Panc1 (cell line): ENCODE data around the gene KRT8. TPM values are rescaled to one million over a fixed set of nuclear protein-coding genes. Genes with fewer than 3 reads are reported as not detected.

Experiments
- ATAC-seq: fragments of 200-7000 bp; cut with Tn5 transposase; 2 replicates; pipeline ENCODE4 v1.9.1; 2020; ENCODE audit warnings: mild to moderate bottlenecking, moderate library complexity
- BruUV-seq: library from RNA; stranded (reverse); fragments of 400-500 nt; replicated peaks from 2 replicates; lab custom pipeline; 2021; lab: Mats Ljungman, UMichigan
- CTCF ChIA-PET: fragments of 300-600 bp; sonication (Branson Sonifier 250); formaldehyde crosslinking; loops from one replicate; lab custom pipeline; 2022; ENCODE audit warnings: antibody characterized with exemption; lab: Charles Lee
- POLR2A ChIA-PET: fragments of 300-600 bp; sonication (Branson Sonifier 250); formaldehyde crosslinking; loops from one replicate; lab custom pipeline; 2022; ENCODE audit warnings: antibody characterized with exemption; lab: Charles Lee
- DNase-seq: peaks from one replicate; pipeline ENCODE4 v3.0.0-alpha.2; 2010; ENCODE audit warnings: low read depth, low spot score
- H3K27ac ChIP-seq: 2 replicates; pipeline ENCODE4 v1.5.1; 2011; ENCODE audit warnings: mild to moderate bottlenecking, low read length, inconsistent platforms
- H3K27me3 ChIP-seq: fragments of 200-500 bp; sonication (Bioruptor generic); 2 replicates; pipeline ENCODE4 v1.6.0; 2014; ENCODE audit warnings: low read length, inconsistent platforms; ENCODE audit not compliant: control insufficient read depth, insufficient read depth
- H3K36me3 ChIP-seq: fragments of 200-500 bp; sonication (Bioruptor generic); 2 replicates; pipeline ENCODE4 v1.5.1; 2014; ENCODE audit warnings: inconsistent platforms, mild to moderate bottlenecking, low read length, moderate library complexity; ENCODE audit not compliant: control insufficient read depth, insufficient read depth
- H3K4me1 ChIP-seq: 2 replicates; pipeline ENCODE4 v1.5.1; 2011; ENCODE audit warnings: inconsistent platforms, mild to moderate bottlenecking, low read length, moderate library complexity; ENCODE audit not compliant: control insufficient read depth, insufficient read depth
- H3K4me3 ChIP-seq, 2 experiments: 2 replicates each; pipeline ENCODE4 v1.5.1; 2011 to 2012; ENCODE audit warnings: low read depth in 2 of 2, low read length in 2 of 2, mild to moderate bottlenecking in 2 of 2, inconsistent platforms in 1 of 2, moderate library complexity in 1 of 2
- H3K9me3 ChIP-seq: fragments of 200-500 bp; sonication (Bioruptor generic); 2 replicates; pipeline ENCODE4 v1.5.1; 2014; ENCODE audit warnings: low read depth, mild to moderate bottlenecking, inconsistent platforms, low read length, moderate library complexity; ENCODE audit not compliant: control insufficient read depth, insufficient read depth
- POLR2AphosphoS5 ChIP-seq: IDR thresholded peaks from 2 replicates; pipeline ENCODE4 v1.6.1; 2012; ENCODE audit warnings: mild to moderate bottlenecking, low read depth, low read length, moderate library complexity
- SIN3A ChIP-seq: IDR thresholded peaks from 2 replicates; pipeline ENCODE4 v1.6.1; 2012; ENCODE audit warnings: low read depth, mild to moderate bottlenecking, low read length, moderate library complexity, borderline replicate concordance; ENCODE audit not compliant: insufficient read depth
- TCF7L2 ChIP-seq: IDR thresholded peaks from 2 replicates; pipeline ENCODE4 v1.6.1; 2011; ENCODE audit warnings: mild to moderate bottlenecking, low read depth, low read length, inconsistent platforms
- in situ Hi-C: cut with HindIII; loops from 2 replicates; pipeline ENCODE4 v1.10.0; 2016; ENCODE audit warnings: low sequenced_read_pairs, low pct_unique_long_range_greater_than_20kb
- intact Hi-C: fragments of 100-400 bp; cut with micrococcal nuclease; formaldehyde crosslinking; loops from one replicate; pipeline ENCODE4 v1.10.0; 2022; ENCODE audit not compliant: unreplicated experiment
- total RNA-seq: library from RNA; stranded (reverse); gene quantifications from one replicate; pipeline ENCODE4 v1.2.1, GENCODE V29; 2021; ENCODE audit not compliant: unreplicated experiment
- TF ChIP-seq, protein P1 (sequence below): fragments of 450-650 bp; IDR thresholded peaks from 2 replicates; pipeline ENCODE4 v1.5.1; 2017; ENCODE audit warnings: mild to moderate bottlenecking
- TF ChIP-seq, protein P2 (sequence below), 2 experiments: IDR thresholded peaks; 2 replicates each; pipeline ENCODE4 v1.6.1; 2011 to 2012; ENCODE audit warnings: low read depth in 2 of 2, control low read depth in 1 of 2, low read length in 1 of 2, mild to moderate bottlenecking in 1 of 2, moderate library complexity in 1 of 2; ENCODE audit not compliant: insufficient read depth in 1 of 2

The KRT8 gene
- total RNA-seq, 1 experiment from 2014 or later, result 6,125 TPM

DNA sequence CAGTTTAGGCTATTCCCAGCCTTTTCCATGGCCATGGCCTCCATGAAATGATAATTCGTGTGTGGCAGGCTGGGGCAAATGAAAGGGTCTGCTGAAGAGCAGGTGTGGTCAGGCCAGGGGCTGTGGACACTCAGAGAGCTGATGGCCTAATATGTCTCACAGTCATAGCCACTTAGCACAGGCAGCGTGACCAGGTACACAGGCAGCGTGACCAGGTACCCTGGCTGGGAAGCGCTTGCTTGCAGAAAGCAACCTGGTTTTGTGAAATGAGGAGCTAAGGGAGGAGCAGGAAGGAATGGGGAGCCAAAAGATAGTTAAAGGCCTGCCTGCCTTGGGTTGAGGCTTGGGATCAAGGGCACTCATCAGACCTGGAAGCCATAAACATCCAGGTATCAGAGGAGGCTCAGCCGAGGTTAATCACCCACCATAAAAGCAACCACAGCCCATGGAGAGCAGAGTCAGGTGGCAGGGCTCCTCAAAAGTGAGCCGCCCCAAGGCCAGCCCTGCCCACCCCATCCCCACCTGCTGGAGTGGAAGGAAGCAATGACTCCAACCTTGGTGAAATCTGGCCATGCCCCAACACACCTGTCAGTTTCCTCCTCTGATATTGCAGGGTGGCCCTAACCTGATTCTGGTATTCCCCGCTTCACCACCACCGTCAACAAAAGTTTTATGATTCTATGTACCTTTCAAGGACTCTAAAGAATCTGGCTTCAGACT is 8.0 kb upstream of the KRT8 start:
- Histone ChIP-seq H3K36me3 (no peaks in the 10 kb centered on the region), H3K4me1 (peaks cover 20% of the 10 kb centered on the region), H3K9me3 (no peaks in the 10 kb centered on the region), H3K27ac (peak overlapping the region; percentile 64; the same call in 1 of the 2 replicates), H3K4me3 (no peak overlapping the region), H3K27me3 (no peaks in the 10 kb centered on the region)
- ChIA-PET POLR2A (no interaction called here), CTCF (no interaction called here)
- TF ChIP-seq, protein P1, sequence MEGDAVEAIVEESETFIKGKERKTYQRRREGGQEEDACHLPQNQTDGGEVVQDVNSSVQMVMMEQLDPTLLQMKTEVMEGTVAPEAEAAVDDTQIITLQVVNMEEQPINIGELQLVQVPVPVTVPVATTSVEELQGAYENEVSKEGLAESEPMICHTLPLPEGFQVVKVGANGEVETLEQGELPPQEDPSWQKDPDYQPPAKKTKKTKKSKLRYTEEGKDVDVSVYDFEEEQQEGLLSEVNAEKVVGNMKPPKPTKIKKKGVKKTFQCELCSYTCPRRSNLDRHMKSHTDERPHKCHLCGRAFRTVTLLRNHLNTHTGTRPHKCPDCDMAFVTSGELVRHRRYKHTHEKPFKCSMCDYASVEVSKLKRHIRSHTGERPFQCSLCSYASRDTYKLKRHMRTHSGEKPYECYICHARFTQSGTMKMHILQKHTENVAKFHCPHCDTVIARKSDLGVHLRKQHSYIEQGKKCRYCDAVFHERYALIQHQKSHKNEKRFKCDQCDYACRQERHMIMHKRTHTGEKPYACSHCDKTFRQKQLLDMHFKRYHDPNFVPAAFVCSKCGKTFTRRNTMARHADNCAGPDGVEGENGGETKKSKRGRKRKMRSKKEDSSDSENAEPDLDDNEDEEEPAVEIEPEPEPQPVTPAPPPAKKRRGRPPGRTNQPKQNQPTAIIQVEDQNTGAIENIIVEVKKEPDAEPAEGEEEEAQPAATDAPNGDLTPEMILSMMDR, result no peak
- TF ChIP-seq TCF7L2 (no peak), SIN3A (no peak), POLR2AphosphoS5 (no peak)
- TF ChIP-seq, protein P2, sequence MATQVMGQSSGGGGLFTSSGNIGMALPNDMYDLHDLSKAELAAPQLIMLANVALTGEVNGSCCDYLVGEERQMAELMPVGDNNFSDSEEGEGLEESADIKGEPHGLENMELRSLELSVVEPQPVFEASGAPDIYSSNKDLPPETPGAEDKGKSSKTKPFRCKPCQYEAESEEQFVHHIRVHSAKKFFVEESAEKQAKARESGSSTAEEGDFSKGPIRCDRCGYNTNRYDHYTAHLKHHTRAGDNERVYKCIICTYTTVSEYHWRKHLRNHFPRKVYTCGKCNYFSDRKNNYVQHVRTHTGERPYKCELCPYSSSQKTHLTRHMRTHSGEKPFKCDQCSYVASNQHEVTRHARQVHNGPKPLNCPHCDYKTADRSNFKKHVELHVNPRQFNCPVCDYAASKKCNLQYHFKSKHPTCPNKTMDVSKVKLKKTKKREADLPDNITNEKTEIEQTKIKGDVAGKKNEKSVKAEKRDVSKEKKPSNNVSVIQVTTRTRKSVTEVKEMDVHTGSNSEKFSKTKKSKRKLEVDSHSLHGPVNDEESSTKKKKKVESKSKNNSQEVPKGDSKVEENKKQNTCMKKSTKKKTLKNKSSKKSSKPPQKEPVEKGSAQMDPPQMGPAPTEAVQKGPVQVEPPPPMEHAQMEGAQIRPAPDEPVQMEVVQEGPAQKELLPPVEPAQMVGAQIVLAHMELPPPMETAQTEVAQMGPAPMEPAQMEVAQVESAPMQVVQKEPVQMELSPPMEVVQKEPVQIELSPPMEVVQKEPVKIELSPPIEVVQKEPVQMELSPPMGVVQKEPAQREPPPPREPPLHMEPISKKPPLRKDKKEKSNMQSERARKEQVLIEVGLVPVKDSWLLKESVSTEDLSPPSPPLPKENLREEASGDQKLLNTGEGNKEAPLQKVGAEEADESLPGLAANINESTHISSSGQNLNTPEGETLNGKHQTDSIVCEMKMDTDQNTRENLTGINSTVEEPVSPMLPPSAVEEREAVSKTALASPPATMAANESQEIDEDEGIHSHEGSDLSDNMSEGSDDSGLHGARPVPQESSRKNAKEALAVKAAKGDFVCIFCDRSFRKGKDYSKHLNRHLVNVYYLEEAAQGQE (IDR thresholded peaks at IDR 0.05; ENCODE audit: insufficient read depth in 1 of 2, low read depth in 2 of 2, low read length in 1 of 2), result no peak
- intact Hi-C loops (no loop called here), in situ Hi-C loops (no loop called here)
- ATAC-seq (no peak), DNase-seq (no peak)
- BruUV-seq, result no TSS peak

DNA sequence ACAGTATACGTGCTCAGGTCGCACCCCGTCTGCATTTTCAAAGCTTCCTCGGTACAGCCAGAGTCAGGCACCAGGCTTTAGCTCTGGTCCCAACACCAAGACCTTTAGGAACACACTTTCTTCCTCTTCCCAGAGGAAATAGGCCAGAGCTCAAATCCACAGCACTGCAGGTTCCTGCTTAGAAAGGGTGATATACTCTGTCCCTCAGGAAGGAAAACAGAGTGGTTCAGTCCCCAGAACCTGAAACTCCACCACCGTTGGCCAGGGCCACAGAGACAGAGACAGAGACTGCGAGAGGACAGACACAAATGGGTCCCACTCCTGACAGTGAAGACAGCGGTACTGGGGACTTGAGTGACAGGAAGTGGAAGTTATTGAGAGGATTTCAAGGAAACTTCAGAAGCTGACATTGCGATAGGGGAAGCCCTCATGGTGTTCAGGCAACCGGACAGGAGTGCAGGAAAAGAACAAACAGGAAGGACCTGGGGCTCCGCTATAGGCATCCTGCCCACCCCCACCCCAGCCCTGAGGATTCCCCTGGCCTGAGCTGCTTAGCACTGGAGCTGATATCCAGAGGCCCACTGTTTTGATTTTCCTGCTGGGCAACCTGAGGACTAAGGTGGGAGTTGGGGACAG is 5.5 kb upstream of the KRT8 start:
- TF ChIP-seq TCF7L2, result no peak
- TF ChIP-seq POLR2AphosphoS5, result no peak
- TF ChIP-seq, protein P1, result no peak
- no peak for TF ChIP-seq SIN3A
- TF ChIP-seq, protein P2 (IDR thresholded peaks at IDR 0.05; ENCODE audit: insufficient read depth in 1 of 2, low read depth in 2 of 2, low read length in 1 of 2), result no peak
- Histone ChIP-seq H3K27me3 (no peaks in the 10 kb centered on the region), H3K27ac (peak overlapping the region; percentile 81), H3K4me3 (no peak overlapping the region), H3K4me1 (peaks cover 45% of the 10 kb centered on the region), H3K9me3 (no peaks in the 10 kb centered on the region), H3K36me3 (no peaks in the 10 kb centered on the region)
- intact Hi-C loops (no loop called here), in situ Hi-C loops (no loop called here)
- DNase-seq, result no peak
- CTCF ChIA-PET, result interaction anchor here (0.6 kb wide), 1 partner anchor 885 kb away, joined by 9 read pairs; no protein-coding TSS in a partner anchor
- BruUV-seq, result no TSS peak
- POLR2A ChIA-PET, result interaction anchor here (0.6 to 1.7 kb wide), 4 partner anchors 12 to 52 kb away, joined by 3 to 5 read pairs (median 4); no protein-coding TSS in a partner anchor
- ATAC-seq, result no peak
